HUES64 (cell line): ENCODE data around the gene UNC93B1.
A peak's percentile ranks its signal among the peaks of the same experiment; 100 is the strongest.

Experiments
- H3K27ac ChIP-seq: 2 replicates; pipeline ENCODE4 v1.7.0; 2013; ENCODE audit warnings: low read depth, low read length, inconsistent platforms
- H3K27me3 ChIP-seq: 2 replicates; pipeline ENCODE4 v1.6.1; 2013; ENCODE audit warnings: mild to moderate bottlenecking, low read length; ENCODE audit not compliant: insufficient read depth
- H3K36me3 ChIP-seq: 2 replicates; pipeline ENCODE4 v1.6.1; 2013; ENCODE audit warnings: mild to moderate bottlenecking, low read length; ENCODE audit not compliant: insufficient read depth
- H3K4me1 ChIP-seq: 2 replicates; pipeline ENCODE4 v1.6.1; 2013; ENCODE audit warnings: mild to moderate bottlenecking, low read length, moderate library complexity; ENCODE audit not compliant: insufficient read depth
- H3K4me3 ChIP-seq: 2 replicates; pipeline ENCODE4 v1.5.1; 2013; ENCODE audit warnings: mild to moderate bottlenecking, low read length, moderate library complexity
- H3K9ac ChIP-seq: 2 replicates; pipeline ENCODE4 v1.6.1; 2013; ENCODE audit warnings: mild to moderate bottlenecking, low read depth, low read length
- H3K9me3 ChIP-seq: 2 replicates; pipeline ENCODE4 v1.6.1; 2013; ENCODE audit warnings: low read depth, low read length; ENCODE audit not compliant: insufficient read depth
- WGBS: fragments of 150-250, 120-280 bp; methylation state at CpG from one replicate; pipeline ENCODE4 v1.1.7; 2013; ENCODE audit warnings: missing lambda C conversion rate; 5-methylcytosine and 5-hydroxymethylcytosine counted together

Gene UNC93B1

GRCh38 chr11:68017980-68018729 is 14.3 kb upstream of the UNC93B1 start:
- H3K27me3 ChIP-seq, result no peaks in the 10 kb centered on the region
- H3K27ac ChIP-seq, result no peak overlapping the region
- H3K36me3 ChIP-seq, result no peaks in the 10 kb centered on the region
- no peak overlapping the region for H3K4me3 ChIP-seq
- H3K9ac ChIP-seq, result no peak overlapping the region
- H3K4me1 ChIP-seq, result no peaks in the 10 kb centered on the region
- no peaks in the 10 kb centered on the region for H3K9me3 ChIP-seq
- WGBS, result 85% methylated on average over 27 of the region's 27 CpGs

DNA sequence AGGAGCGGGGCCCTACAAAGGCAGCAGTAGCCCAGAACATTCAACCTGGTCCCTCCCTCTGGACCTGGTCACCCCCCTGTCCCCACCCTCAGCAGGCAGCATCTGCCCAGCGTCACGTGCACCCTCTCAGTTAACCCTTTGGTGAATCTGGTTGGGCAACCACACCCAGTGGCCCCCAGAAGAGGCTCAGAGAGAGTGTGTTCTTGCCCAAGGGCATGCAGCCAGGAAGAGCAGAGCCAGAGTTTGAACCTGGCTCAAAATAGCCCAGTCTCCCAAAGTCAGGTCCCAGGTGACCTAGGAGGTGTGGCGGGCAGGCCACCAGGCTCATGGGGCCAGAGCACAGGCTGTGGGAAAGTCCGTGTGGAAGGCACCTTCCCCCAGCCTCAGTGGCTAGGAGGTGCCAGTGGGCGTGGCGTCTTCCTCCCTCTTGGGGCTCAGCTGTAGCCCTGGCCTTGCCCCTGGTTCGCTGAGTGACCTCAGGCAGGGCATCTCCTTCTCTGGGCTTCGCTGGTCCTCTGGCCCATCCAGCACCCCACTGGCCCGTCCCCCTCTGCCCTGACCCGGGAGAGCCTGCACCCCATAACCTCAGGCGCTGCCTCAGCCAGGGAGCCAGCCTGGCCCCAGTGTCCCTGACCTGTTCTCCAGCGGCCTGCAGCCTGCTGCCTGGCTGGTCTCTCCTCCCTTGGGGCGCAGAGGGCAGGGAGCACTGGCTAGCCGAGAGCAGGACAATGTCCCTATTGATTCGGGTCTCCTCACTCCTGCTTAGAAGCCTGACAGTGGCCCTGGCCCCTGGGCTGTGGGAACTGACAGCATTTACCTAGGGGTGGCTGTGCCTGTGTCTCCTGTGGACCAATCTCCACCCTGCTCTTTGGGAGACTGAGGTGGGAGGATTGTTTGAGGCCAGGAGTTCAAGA is 13.3 kb upstream of the UNC93B1 start:
- no peak overlapping the region for H3K4me3 ChIP-seq
- no peaks in the 10 kb centered on the region for H3K36me3 ChIP-seq
- no peaks in the 10 kb centered on the region for H3K4me1 ChIP-seq
- H3K9me3 ChIP-seq, result no peaks in the 10 kb centered on the region
- 81% methylated on average over 16 of the region's 16 CpGs for WGBS
- no peak overlapping the region for H3K27ac ChIP-seq
- no peak overlapping the region for H3K9ac ChIP-seq
- H3K27me3 ChIP-seq, result no peaks in the 10 kb centered on the region

- Histone ChIP-seq H3K27me3 (no peaks in the 10 kb centered on the region), H3K4me1 (no peaks in the 10 kb centered on the region), H3K9me3 (no peaks in the 10 kb centered on the region), H3K36me3 (no peaks in the 10 kb centered on the region), H3K27ac (no peak overlapping the region), H3K9ac (no peak overlapping the region), H3K4me3 (no peak overlapping the region)
- WGBS, result 79% methylated on average over 13 of the region's 13 CpGs
These were observed 12.4 kb upstream of the UNC93B1 start for GRCh38 chr11:68016161-68016903.

DNA sequence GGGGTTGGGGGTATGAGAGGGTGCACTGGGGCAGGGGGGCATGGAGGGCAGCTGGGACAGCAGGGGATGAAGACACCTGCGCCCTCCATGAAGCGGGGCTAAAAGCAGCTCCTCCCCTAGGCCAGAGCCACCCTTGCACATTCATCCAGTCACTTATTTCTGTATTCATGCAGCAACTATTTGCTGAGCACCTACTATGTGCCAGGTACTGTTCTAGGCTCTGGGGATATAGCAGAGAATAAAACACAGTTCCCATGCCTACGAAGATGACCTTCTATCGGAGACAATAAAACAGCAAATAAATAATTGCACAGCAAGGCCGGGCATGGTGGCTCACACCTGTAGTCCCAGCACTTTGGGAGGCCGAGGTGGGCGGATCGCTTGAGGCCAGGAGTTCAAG is 11.6 kb upstream of the UNC93B1 start:
- H3K4me1 ChIP-seq, result peaks cover 7% of the 10 kb centered on the region
- no peak overlapping the region for H3K27ac ChIP-seq
- H3K9me3 ChIP-seq, result no peaks in the 10 kb centered on the region
- WGBS, result 96% methylated on average over 8 of the region's 8 CpGs
- H3K4me3 ChIP-seq, result no peak overlapping the region
- no peaks in the 10 kb centered on the region for H3K36me3 ChIP-seq
- no peak overlapping the region for H3K9ac ChIP-seq
- no peaks in the 10 kb centered on the region for H3K27me3 ChIP-seq

GRCh38 chr11:68014947-68015447 is 11.1 kb upstream of the UNC93B1 start:
- H3K9ac ChIP-seq, result no peak overlapping the region
- WGBS, result 93% methylated on average over 19 of the region's 19 CpGs
- no peaks in the 10 kb centered on the region for H3K9me3 ChIP-seq
- H3K36me3 ChIP-seq, result no peaks in the 10 kb centered on the region
- no peak overlapping the region for H3K27ac ChIP-seq
- no peak overlapping the region for H3K4me3 ChIP-seq
- H3K27me3 ChIP-seq, result no peaks in the 10 kb centered on the region
- H3K4me1 ChIP-seq, result peaks cover 12% of the 10 kb centered on the region

- no peaks in the 10 kb centered on the region for H3K36me3 ChIP-seq
- peaks cover 12% of the 10 kb centered on the region for H3K4me1 ChIP-seq
- WGBS, result 84% methylated on average over 16 of the region's 16 CpGs
- H3K27me3 ChIP-seq, result no peaks in the 10 kb centered on the region
- H3K9me3 ChIP-seq, result no peaks in the 10 kb centered on the region
- peak overlapping the region; percentile 11; the same call in 1 of the 2 replicates for H3K9ac ChIP-seq
- H3K27ac ChIP-seq, result no peak overlapping the region
- no peak overlapping the region for H3K4me3 ChIP-seq
These were observed 10.5 kb upstream of the UNC93B1 start for GRCh38 chr11:68014157-68014946.

DNA sequence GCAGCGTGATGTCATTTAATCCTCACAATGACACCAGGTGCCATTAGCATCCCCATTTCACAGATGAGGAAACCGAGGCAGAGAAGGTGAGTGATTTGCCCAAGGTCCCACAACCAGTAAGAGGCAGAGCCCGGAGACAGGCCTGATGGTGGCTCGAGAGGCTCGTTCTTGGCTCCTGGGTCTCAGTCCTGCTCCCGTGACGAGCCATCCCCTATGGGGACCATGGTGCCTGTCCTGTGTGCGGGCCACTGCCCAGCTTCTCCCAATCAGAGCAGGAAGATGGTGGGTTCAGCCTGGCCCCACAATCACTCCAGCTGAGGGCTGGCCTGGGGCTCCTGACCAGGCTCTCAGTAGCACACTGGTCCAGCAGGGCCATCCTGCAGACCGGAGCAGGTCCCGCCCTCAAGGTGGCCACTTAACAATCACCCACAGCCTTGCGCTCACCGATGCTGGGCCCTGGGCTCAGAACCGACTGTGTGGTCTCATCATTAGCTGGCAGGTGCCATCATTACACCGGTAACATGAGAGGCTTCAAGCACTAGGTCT is 9.8 kb upstream of the UNC93B1 start:
- no peak overlapping the region for H3K4me3 ChIP-seq
- WGBS, result 92% methylated on average over 14 of the region's 14 CpGs
- H3K27me3 ChIP-seq, result no peaks in the 10 kb centered on the region
- peaks cover 12% of the 10 kb centered on the region for H3K4me1 ChIP-seq
- H3K9ac ChIP-seq, result no peak overlapping the region
- no peak overlapping the region for H3K27ac ChIP-seq
- no peaks in the 10 kb centered on the region for H3K36me3 ChIP-seq
- no peaks in the 10 kb centered on the region for H3K9me3 ChIP-seq

DNA sequence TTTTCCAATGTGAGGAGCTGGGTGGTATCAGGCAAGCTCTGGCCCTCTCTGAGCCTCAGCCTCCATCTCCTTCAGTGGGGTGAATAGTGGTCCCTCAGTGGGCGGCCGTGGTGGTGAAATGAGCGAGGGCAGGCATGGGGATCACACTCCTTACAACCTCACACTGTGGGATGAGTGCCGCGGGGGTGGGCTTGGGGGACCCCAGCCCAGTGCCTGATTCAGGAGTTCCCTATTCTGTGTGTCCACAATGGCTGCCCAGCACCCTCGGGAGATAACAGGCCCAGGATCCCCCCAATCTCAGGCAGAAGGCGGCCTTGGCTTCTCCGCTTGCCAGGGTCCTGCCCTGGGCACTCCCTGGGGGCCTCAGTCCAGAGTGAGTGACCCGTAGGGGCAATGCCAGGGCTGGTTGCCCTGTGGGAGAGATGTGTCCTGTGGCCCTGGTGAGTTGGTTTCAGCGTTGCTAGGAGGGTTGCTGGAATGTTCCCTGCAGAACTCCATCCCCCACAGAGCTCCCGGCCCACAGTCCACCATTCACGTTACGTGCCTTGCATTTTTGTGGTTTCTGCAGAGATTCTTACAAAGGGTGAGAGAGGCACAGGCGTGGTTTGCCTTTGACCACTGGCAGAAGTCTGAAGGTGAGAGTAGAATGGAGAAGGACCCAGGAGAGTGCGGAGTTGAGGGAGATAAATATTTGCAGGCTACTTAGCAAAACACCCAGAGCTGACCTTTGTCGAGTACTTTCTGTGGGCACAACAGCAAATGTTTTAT is 9.1 kb upstream of the UNC93B1 start:
- no peak overlapping the region for H3K27ac ChIP-seq
- WGBS, result 84% methylated on average over 16 of the region's 16 CpGs
- no peaks in the 10 kb centered on the region for H3K27me3 ChIP-seq
- H3K4me3 ChIP-seq, result no peak overlapping the region
- H3K4me1 ChIP-seq, result peaks cover 12% of the 10 kb centered on the region
- H3K9ac ChIP-seq, result no peak overlapping the region
- no peaks in the 10 kb centered on the region for H3K9me3 ChIP-seq
- H3K36me3 ChIP-seq, result no peaks in the 10 kb centered on the region

DNA sequence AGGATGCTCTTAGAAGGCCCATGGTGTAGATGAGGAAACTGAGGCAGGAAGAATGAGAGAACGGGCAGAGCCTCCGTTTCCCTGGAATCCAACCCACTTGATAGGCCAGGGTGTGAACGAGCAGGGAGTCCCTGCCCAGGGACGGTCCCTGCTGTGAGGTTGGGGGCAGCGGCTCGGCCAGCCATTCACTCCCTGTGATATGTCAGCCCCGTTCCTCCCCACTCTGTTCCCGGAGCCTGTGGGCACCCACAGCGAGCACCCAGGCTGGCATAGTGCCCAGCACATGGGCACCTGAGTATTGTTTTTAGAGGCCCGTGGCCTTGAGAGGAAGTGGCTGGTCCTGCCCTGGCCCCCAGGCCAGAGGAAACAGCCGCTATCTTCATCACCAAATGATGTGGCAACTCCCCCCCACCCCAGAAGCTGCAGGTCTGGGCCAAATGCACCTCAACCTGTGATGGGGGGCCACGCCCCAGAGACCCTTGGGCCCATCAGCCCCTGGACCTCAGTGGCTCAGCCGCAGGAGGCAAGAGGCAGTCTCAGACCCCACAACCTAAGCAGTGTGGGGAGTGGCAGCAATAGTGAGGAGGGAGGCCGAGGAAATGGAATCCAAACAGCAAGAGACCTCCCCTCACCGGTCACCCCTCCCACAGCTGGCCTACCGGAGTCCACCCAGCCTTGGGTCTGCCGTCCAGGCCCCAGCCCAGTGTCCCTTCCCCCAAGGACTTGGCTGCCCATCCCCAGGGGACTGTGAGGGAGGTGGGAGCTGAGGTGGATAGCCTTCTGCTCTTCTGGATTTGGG is 8.3 kb upstream of the UNC93B1 start:
- 90% methylated on average over 16 of the region's 17 CpGs for WGBS
- Histone ChIP-seq H3K27me3 (no peaks in the 10 kb centered on the region), H3K9ac (no peak overlapping the region), H3K4me3 (no peak overlapping the region), H3K27ac (no peak overlapping the region), H3K4me1 (peaks cover 12% of the 10 kb centered on the region), H3K9me3 (no peaks in the 10 kb centered on the region), H3K36me3 (no peaks in the 10 kb centered on the region)
